Measurements from ENCODE around the gene SOWAHA.

Gene SOWAHA

DNA sequence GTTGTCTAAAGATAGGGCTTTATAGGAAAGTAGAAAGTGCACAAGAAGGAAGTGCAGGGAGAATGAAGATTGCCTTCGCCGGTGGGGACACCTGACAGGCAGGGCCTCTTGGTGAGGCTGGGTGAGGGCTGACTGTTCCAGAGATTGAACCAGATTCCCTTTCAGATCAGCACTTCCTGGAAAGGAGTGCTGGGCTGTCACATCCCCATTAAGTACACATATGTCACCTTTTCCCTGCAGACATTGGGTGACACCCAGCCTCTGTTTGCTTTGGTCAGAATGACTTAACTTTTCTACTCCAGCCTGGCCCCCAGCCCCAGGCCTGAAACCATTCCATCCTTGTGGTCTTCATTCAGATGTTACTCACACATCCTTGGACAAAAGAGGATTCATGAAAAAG, 24.8 kb downstream of the SOWAHA start:
- no peak for TF ChIP-seq CEBPB (IDR thresholded peaks at IDR 0.05)

DNA sequence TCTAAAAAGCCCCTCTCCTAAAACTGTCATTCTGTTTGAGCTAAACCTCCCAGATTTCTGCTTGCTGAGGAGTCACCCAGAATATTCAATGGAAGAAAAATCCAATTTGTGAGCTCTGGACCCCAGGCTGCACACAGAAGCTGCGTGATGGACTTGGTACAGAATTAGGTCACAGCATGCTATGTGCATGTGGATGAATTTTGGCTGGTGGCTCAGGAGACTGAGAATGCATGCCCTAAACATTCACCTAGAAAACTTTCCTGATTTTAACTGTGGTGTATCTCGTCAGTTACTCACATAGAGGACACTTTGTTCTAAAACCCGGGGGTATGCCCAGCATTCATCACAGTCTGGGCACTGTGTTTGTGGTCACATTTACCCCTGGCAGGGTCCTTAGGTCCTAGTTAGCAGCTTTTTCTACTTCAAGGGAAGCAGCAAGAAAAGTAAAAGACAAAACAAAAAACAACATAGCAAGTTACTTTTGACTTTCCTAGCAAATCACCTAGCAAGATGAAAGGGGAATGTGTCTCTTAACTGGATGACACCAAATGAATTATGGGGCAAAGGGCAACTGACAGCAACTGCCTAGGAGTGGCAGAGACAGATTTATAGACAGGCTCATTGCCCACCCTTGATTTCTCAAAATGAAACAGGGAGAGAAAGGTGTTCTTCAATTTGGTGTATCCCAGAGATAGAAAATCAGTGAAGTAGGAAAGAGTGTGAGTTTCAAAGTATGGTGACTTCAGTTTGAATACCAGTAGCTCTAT, 25.6 kb downstream of the SOWAHA start:
- no peak for TF ChIP-seq TEAD4 (IDR thresholded peaks at IDR 0.05)

DNA sequence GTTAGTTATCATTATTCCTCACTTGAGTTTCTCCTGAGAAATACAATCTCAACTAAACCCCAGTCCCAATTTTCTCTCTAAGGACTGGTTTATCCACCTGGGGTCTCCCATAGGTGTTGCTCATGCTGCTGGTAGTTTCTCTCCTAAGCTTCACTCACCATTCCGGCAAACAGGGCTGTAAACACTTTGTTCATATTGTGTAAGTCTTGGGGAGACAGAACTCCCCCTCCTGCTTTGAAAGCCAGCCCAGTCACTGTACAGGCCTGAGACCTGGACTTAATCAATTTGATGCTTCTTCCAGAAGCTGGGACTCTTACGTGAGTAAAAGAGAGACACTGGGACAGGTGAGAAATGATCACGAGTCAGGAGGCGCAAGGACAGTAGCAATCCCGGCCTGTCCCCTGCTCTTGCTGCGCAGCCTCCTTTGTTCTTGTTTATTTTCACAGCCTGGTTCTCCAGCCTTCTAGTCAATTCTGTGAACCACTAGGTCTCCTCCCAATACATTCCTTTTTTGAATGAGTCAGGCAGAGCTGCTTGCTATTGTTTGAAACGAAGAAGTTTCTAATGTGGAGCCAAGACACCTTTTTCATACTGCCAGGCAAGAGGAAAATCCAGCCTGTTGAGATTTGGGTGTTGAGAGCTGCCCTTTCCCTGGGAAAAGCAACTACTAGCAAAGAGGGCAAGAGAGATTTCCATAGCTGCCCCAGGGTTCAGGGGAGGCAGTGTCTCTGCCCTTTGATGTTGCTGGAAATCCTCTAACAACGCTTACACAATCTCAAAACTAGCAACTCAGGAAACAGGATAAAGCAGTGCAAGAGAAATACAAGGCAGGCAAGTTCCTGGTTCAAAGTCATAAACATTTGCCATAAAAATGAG, 26.6 kb downstream of the SOWAHA start:
- TF ChIP-seq TCF12 (IDR thresholded peaks at IDR 0.05; ENCODE audit: low read depth) (no peak), CREB1 (IDR thresholded peaks at IDR 0.05; ENCODE audit: low read depth) (no peak), TAF1 (IDR thresholded peaks at IDR 0.05; ENCODE audit: low read depth) (no peak), FOXM1 (IDR thresholded peaks at IDR 0.05; ENCODE audit: borderline replicate concordance, low read depth) (no peak), EP300 (IDR thresholded peaks at IDR 0.05; ENCODE audit: borderline replicate concordance) (no peak), CEBPB (IDR thresholded peaks at IDR 0.05) (no peak), RAD21 (IDR thresholded peaks at IDR 0.05; ENCODE audit: low read depth) (no peak)
- TF ChIP-seq, protein P1, sequence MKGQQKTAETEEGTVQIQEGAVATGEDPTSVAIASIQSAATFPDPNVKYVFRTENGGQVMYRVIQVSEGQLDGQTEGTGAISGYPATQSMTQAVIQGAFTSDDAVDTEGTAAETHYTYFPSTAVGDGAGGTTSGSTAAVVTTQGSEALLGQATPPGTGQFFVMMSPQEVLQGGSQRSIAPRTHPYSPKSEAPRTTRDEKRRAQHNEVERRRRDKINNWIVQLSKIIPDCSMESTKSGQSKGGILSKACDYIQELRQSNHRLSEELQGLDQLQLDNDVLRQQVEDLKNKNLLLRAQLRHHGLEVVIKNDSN (IDR thresholded peaks at IDR 0.05) = no peak
- TF ChIP-seq, protein P2, sequence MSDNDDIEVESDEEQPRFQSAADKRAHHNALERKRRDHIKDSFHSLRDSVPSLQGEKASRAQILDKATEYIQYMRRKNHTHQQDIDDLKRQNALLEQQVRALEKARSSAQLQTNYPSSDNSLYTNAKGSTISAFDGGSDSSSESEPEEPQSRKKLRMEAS (IDR thresholded peaks at IDR 0.05) = no peak

DNA sequence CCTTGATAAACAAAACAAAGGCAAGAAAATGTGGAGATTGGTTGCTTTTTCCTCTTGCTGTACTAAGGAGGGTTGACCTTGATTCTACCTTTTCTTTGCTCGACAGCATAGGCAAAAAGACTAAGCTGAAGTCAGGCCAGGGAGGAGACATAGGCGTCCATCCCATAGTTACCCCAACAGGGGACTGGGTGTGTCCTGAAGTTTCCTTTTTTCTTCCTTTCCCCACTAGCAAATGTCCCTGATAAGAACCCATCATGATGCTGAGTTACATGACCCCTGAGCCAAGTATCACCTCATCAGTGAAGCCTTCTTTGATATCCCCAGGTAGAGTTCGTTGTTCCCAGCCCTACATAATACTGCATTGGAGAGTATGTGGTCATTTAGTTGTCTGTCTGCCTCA, 27.2 kb downstream of the SOWAHA start:
- no peak for TF ChIP-seq ZBTB7A (IDR thresholded peaks at IDR 0.05; ENCODE audit: low read depth)
- TF ChIP-seq, protein P1 (IDR thresholded peaks at IDR 0.05) = no peak
- no peak for TF ChIP-seq TEAD4 (IDR thresholded peaks at IDR 0.05)
- TF ChIP-seq TAF1 (IDR thresholded peaks at IDR 0.05; ENCODE audit: low read depth) = no peak
- TF ChIP-seq, protein P2 (IDR thresholded peaks at IDR 0.05) = no peak
- no peak for TF ChIP-seq EGR1 (IDR thresholded peaks at IDR 0.05)
- TF ChIP-seq RAD21 (IDR thresholded peaks at IDR 0.05; ENCODE audit: low read depth) = no peak
- TF ChIP-seq FOXM1 (IDR thresholded peaks at IDR 0.05; ENCODE audit: borderline replicate concordance, low read depth) = no peak
- TF ChIP-seq CREB1 (IDR thresholded peaks at IDR 0.05; ENCODE audit: low read depth) = no peak

DNA sequence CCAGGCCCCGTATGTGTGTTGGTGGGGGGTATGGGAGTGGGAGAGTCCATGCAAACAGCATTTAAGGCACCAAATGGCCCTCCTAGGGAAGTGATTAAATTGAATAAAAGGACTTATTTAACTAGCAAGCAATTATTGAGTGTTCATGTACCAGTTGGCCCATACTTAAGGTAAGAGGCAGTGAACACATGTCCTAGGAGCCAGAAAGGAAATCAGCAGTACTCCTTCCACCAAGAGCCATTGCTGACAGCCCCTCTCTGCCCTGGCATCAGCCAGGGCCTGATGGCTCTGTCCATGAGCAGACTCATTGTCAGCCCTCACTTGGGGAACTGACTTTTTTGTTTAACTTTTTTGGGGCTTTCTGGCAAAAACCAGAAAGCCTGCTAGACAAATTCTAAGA, 27.8 kb downstream of the SOWAHA start:
- TF ChIP-seq YY1 (IDR thresholded peaks at IDR 0.05; ENCODE audit: low read depth) = no peak
- TF ChIP-seq CREB1 (IDR thresholded peaks at IDR 0.05; ENCODE audit: low read depth) = no peak
- no peak for TF ChIP-seq CEBPB (IDR thresholded peaks at IDR 0.05)

DNA sequence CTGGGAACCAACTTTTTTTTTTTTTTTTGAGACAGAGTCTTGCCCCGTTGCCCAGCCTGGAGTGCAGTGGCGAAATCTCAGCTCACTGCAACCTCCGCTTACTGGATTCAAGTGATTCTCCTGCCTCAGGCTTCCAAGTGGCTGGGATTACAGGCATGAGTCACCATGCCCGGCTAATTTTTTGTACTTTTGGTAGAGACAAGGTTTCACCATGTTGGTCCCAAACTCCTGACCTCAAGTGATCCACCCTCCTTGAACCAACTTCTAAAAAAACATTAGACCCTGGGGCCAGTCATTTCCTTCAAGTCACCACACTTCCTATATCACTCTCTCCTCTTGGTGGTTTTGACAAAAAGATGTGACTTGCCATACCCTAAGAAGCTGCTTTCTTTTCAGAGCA, 28.2 kb downstream of the SOWAHA start:
- TF ChIP-seq FOXM1 (IDR thresholded peaks at IDR 0.05; ENCODE audit: borderline replicate concordance, low read depth) (no peak), ZBTB7A (IDR thresholded peaks at IDR 0.05; ENCODE audit: low read depth) (no peak), EGR1 (IDR thresholded peaks at IDR 0.05) (no peak)
- TF ChIP-seq, protein P1 (IDR thresholded peaks at IDR 0.05) = no peak

DNA sequence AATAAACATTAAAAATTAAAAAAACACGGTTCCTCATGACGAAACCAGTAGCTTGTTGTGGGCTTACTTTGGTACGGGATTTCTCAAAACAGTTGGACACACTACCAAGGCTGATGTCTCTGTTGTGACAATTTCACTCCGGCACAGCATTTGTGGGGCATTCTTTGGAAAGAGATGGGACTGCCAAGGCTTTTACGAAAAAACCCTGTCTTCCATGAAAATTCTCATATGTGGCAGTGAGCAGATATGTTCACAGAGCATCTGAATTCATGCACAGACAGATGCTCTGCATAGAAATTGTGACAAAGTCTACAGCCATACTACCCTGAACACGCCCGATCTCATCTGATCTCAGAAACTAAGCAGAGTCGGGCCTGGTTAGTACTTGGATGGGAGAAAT, 35.2 kb downstream of the SOWAHA start:
- TF ChIP-seq, protein P2 (IDR thresholded peaks at IDR 0.05) = no peak
- TF ChIP-seq, protein P1 (IDR thresholded peaks at IDR 0.05) = no peak
- TF ChIP-seq CREB1 (IDR thresholded peaks at IDR 0.05; ENCODE audit: low read depth) (no peak), EP300 (IDR thresholded peaks at IDR 0.05; ENCODE audit: borderline replicate concordance) (no peak), RAD21 (IDR thresholded peaks at IDR 0.05; ENCODE audit: low read depth) (no peak), ZBTB7A (IDR thresholded peaks at IDR 0.05; ENCODE audit: low read depth) (no peak), FOXM1 (IDR thresholded peaks at IDR 0.05; ENCODE audit: borderline replicate concordance, low read depth) (no peak), TCF12 (IDR thresholded peaks at IDR 0.05; ENCODE audit: low read depth) (no peak), TEAD4 (IDR thresholded peaks at IDR 0.05) (no peak), EGR1 (IDR thresholded peaks at IDR 0.05) (no peak), CEBPB (IDR thresholded peaks at IDR 0.05) (no peak), NFIC (IDR thresholded peaks at IDR 0.05) (no peak)

DNA sequence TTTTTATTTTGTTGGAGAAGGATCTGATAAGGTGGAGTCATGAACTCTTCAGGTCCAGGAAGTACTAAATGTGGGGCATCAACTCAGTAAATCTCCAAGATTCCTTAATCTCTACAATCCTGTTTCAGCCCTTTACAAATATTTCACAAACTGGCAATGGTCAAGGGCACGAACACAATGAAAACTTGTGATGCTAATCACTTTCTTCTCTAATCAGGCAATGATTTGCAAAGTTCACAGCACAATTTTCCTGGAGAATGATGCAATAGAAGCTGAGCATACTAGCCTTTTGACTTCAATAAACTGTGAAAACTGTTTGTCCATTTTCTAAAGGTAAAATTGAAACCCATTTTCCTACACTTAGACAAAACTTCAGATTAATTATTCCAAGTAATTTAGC, 36.2 kb downstream of the SOWAHA start:
- TF ChIP-seq, protein P2 (IDR thresholded peaks at IDR 0.05) = no peak
- TF ChIP-seq YY1 (IDR thresholded peaks at IDR 0.05; ENCODE audit: low read depth) (no peak), FOXM1 (IDR thresholded peaks at IDR 0.05; ENCODE audit: borderline replicate concordance, low read depth) (no peak), TAF1 (IDR thresholded peaks at IDR 0.05; ENCODE audit: low read depth) (no peak), CREB1 (IDR thresholded peaks at IDR 0.05; ENCODE audit: low read depth) (no peak), RAD21 (IDR thresholded peaks at IDR 0.05; ENCODE audit: low read depth) (no peak), NFIC (IDR thresholded peaks at IDR 0.05) (no peak), TCF12 (IDR thresholded peaks at IDR 0.05; ENCODE audit: low read depth) (no peak), EP300 (IDR thresholded peaks at IDR 0.05; ENCODE audit: borderline replicate concordance) (no peak), TEAD4 (IDR thresholded peaks at IDR 0.05) (no peak), EGR1 (IDR thresholded peaks at IDR 0.05) (no peak), CEBPB (IDR thresholded peaks at IDR 0.05) (no peak), ZBTB7A (IDR thresholded peaks at IDR 0.05; ENCODE audit: low read depth) (no peak)
- TF ChIP-seq, protein P3, sequence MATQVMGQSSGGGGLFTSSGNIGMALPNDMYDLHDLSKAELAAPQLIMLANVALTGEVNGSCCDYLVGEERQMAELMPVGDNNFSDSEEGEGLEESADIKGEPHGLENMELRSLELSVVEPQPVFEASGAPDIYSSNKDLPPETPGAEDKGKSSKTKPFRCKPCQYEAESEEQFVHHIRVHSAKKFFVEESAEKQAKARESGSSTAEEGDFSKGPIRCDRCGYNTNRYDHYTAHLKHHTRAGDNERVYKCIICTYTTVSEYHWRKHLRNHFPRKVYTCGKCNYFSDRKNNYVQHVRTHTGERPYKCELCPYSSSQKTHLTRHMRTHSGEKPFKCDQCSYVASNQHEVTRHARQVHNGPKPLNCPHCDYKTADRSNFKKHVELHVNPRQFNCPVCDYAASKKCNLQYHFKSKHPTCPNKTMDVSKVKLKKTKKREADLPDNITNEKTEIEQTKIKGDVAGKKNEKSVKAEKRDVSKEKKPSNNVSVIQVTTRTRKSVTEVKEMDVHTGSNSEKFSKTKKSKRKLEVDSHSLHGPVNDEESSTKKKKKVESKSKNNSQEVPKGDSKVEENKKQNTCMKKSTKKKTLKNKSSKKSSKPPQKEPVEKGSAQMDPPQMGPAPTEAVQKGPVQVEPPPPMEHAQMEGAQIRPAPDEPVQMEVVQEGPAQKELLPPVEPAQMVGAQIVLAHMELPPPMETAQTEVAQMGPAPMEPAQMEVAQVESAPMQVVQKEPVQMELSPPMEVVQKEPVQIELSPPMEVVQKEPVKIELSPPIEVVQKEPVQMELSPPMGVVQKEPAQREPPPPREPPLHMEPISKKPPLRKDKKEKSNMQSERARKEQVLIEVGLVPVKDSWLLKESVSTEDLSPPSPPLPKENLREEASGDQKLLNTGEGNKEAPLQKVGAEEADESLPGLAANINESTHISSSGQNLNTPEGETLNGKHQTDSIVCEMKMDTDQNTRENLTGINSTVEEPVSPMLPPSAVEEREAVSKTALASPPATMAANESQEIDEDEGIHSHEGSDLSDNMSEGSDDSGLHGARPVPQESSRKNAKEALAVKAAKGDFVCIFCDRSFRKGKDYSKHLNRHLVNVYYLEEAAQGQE (IDR thresholded peaks at IDR 0.05; ENCODE audit: low read depth) = no peak
- TF ChIP-seq, protein P1 (IDR thresholded peaks at IDR 0.05) = no peak
